Heart right ventricle (tissue), 16 donors: ENCODE measurements around the gene CPT1A. TPM values are rescaled to one million over a fixed set of nuclear protein-coding genes. Genes with fewer than 3 reads are reported as not detected.

ENCODE experiments used
- ATAC-seq, 8 donors: fragments of 200-7000 bp; cut with Tn5 transposase; one replicate each; pipeline ENCODE4 v1.9.1; 2020; ENCODE audit warnings: mild to moderate bottlenecking in 8 of 8, moderate library complexity in 8 of 8, moderate number of reproducible peaks in 1 of 8
- DNase-seq, 2 donors: peaks; one replicate each; pipeline ENCODE4 v3.0.0-alpha.2; 2020
- H3K27ac ChIP-seq, 10 donors: fragments of 200-600 bp; sonication (generic) in 2 of 10; one replicate each; pipeline versions ENCODE4 v1.5.0 to v1.8.0; 2020 to 2022; ENCODE audit warnings: mild to moderate bottlenecking in 3 of 10
- H3K27me3 ChIP-seq, 7 donors: fragments of 200-600 bp; one replicate each; pipeline ENCODE4 v1.8.0; 2021 to 2022; ENCODE audit warnings: mild to moderate bottlenecking in 2 of 7
- H3K36me3 ChIP-seq, 9 donors: fragments of 200-600 bp; sonication (generic) in 1 of 9; one replicate each; pipeline versions ENCODE4 v1.5.0 to v1.8.0; 2020 to 2022; ENCODE audit warnings: mild to moderate bottlenecking in 2 of 9
- H3K4me1 ChIP-seq, 9 donors: fragments of 200-600 bp; sonication (generic) in 1 of 9; one replicate each; pipeline versions ENCODE4 v1.5.0 to v1.8.0; 2020 to 2022; ENCODE audit warnings: mild to moderate bottlenecking in 4 of 9
- H3K4me3 ChIP-seq, 10 donors: fragments of 200-600 bp; sonication (generic) in 2 of 10; one replicate each; pipeline versions ENCODE4 v1.5.0 to v1.8.0; 2020 to 2022; ENCODE audit warnings: mild to moderate bottlenecking in 7 of 10, moderate library complexity in 2 of 10
- H3K9me3 ChIP-seq, 11 donors: fragments of 200-600 bp in 10 of 11; sonication (generic) in 2 of 11; one replicate each; pipeline versions ENCODE4 v1.5.0 to v1.8.0; 2013 to 2022; ENCODE audit warnings: mild to moderate bottlenecking in 2 of 11, control low read depth in 1 of 11, moderate library complexity in 1 of 11
- WGBS, 2 donors: extraction: QIAGEN DNeasy Blood & Tissue Kit; methylation state at CpG; one replicate each; pipeline ENCODE4 v1.1.7; 2013; ENCODE audit warnings: inconsistent platforms in 1 of 2; 5-methylcytosine and 5-hydroxymethylcytosine counted together
- intact Hi-C, 10 donors: fragments of 100-400 bp; cut with DNase I; formaldehyde crosslinking; loops; one replicate each; pipeline versions ENCODE4 v1.11.1 to v1.14.2; 2022
- polyA plus RNA-seq, 2 donors: library from polyadenylated mRNA; stranded (reverse); fragments of 200-250 nt; gene quantifications; one replicate each; pipeline ENCODE4 v1.2.3, GENCODE V29; 2013
- total RNA-seq, 10 donors: library from RNA; stranded (reverse); fragmentation: NEBNext Ultra II Directional in 3 of 10; extraction: Animal tissue kit (Norgen Biotek cat#: 25700) in 3 of 10; gene quantifications; one replicate each; pipeline versions ENCODE4 v1.2.1 to v1.2.4, GENCODE V29; 2021 to 2023
- TF ChIP-seq, protein P1 (sequence below), 9 donors: fragments of 200-600 bp; sonication (generic) in 2 of 9; IDR thresholded peaks; one replicate each; pipeline versions ENCODE4 v1.5.0 to v1.8.0; 2021 to 2022; ENCODE audit warnings: antibody characterized with exemption in 9 of 9, mild to moderate bottlenecking in 5 of 9, moderate library complexity in 1 of 9
- donor health status: Arrhythmogenic right ventricular cardiomyopathy.
- donor health status: ischemic (EF 13 %, LVEDD 7.1; RV severe dilation, severe dysfunction).
- donor health status: healthy with polysubstance abuse.
- donor health status: DM: no; HTN: yes; CAD: no.
- donor health status: DM: no; HTN: no; CAD: no.
- donor health status: ischemic (EF 25% LVEDD 6.9; RV normal size, moderate dysfunction).
- donor health status: ischemic (EF 25% LVEDD 5.7; RV mildly dilated, moderate dysfunction).
- donor health status: healthy.
- donor health status: DM: yes; HTN: yes; CAD: no.
- donor health status: Ischemic cardiomyopathy.
- donor health status: ischemic (EF 35%, LVEDD 5.7; RV mildly dilated, moderate dysfunction).
- donor health status: nonischemic (EF 11% LVEDD 7.7; RV severe dilation, severe dysfunction).
- donor health status: DM: yes; HTN: yes; CAD: no.
- donor health status: PGD.
- donor health status: ischemic (EF 29% LVEDD 5.4; RV normal size, mild dysfunction).
- donor health status: nonischemic (EF 23%, LVEDD 6.1; RV moderate dilation, normal function).

Gene CPT1A
- total and polyA plus RNA-seq, 12 donors, result 18.8 to 84.4 (median 44.2) TPM

DNA sequence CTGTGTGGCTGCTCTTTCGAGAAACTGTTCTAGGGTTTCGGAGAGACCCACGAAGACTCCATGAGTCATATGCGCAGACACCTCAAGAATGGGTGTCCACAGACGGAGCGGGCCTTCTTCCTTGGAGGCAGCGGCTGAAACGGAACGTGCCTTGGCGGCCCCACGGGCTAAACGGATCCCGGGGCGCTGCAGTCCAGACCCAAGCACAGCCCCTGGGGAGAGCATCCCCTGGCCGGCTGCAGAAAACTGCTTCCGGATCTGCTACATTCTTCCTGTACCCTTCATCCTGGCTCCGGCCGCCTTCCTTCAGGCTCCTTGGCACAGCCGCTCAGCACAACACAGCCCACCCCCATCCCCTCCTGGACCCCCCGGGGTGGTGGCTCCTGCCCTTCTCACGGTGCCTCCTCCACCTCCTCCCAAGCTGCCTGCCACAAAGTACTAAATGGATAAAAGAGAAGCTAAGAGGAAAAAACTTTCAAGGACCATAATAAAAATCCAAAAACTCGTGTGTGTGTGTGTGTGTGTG, 25.4 kb downstream of the CPT1A start:
- DNase-seq (no peak), ATAC-seq (no peak)
- H3K9me3 ChIP-seq, result no peaks in the 10 kb centered on the region
- H3K4me1 ChIP-seq, result peaks cover 3 to 39% (median 16%) of the 10 kb centered on the region in 9 donors
- H3K4me3 ChIP-seq, result no peak overlapping the region
- H3K27me3 ChIP-seq, result no peaks in the 10 kb centered on the region
- intact Hi-C loops, result no loop called here
- WGBS, 2 donors, result 73 to 77% methylated on average over 22 of the region's 22 CpGs
- no peak overlapping the region for H3K27ac ChIP-seq
- TF ChIP-seq, protein P1, sequence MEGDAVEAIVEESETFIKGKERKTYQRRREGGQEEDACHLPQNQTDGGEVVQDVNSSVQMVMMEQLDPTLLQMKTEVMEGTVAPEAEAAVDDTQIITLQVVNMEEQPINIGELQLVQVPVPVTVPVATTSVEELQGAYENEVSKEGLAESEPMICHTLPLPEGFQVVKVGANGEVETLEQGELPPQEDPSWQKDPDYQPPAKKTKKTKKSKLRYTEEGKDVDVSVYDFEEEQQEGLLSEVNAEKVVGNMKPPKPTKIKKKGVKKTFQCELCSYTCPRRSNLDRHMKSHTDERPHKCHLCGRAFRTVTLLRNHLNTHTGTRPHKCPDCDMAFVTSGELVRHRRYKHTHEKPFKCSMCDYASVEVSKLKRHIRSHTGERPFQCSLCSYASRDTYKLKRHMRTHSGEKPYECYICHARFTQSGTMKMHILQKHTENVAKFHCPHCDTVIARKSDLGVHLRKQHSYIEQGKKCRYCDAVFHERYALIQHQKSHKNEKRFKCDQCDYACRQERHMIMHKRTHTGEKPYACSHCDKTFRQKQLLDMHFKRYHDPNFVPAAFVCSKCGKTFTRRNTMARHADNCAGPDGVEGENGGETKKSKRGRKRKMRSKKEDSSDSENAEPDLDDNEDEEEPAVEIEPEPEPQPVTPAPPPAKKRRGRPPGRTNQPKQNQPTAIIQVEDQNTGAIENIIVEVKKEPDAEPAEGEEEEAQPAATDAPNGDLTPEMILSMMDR (IDR thresholded peaks at IDR 0.05), result no peak
- H3K36me3 ChIP-seq, result peaks cover 0 to 54% (median 11%) of the 10 kb centered on the region in 9 donors

DNA sequence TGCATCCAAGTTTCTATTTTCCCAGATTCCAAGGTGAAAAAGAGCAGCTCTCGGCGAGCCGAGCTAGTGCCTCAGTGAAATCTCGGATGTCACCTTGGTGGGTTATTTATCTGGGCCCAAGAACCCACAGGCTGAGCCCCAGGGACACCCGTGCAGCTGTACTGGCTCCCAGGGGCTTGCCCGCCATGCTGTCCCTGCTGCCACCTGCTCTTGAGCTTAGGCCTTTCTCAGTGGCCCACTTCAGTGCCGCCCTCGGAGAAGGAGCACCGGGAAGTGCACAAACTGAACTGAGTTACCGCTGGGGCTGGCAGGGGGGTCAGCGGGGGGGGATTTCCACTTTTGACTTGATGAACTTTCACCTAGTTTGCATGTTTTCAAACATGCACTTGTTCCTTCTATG, 27.9 kb downstream of the CPT1A start:
- 94 to 95% methylated on average over 11 of the region's 11 CpGs for WGBS, 2 donors
- H3K27ac ChIP-seq, result no peak overlapping the region
- TF ChIP-seq, protein P1 (IDR thresholded peaks at IDR 0.05), result no peak
- ATAC-seq, result no peak
- peaks cover 2 to 45% (median 27%) of the 10 kb centered on the region in 9 donors for H3K4me1 ChIP-seq
- H3K36me3 ChIP-seq, result peaks cover 0 to 71% (median 11%) of the 10 kb centered on the region in 9 donors
- no peak overlapping the region for H3K4me3 ChIP-seq
- intact Hi-C loops, result no loop called here
- H3K9me3 ChIP-seq, result no peaks in the 10 kb centered on the region
- no peaks in the 10 kb centered on the region for H3K27me3 ChIP-seq
- DNase-seq, result no peak

DNA sequence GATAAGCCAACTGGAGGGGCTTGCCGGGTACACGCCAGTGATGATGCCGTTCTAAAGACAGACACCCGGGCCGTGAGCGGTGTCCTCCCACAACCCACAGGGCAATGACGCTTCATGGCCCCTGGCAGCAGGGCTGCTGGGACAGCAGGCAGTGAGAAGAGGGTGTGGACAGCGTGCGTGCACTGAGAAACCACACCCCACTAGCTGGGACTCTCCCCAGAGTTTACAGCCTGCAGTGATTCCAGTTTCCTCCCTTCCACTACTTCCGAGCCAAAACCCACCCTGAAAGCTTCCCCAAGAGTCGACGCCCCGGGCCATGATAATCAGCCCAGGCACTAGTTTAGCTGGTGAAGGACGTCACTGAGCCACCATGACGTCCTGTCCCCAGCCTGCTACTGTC, 29.2 kb downstream of the CPT1A start:
- 35 to 39% methylated on average over 15 of the region's 15 CpGs for WGBS, 2 donors
- H3K36me3 ChIP-seq, result peaks cover 0 to 81% (median 17%) of the 10 kb centered on the region in 9 donors
- H3K27me3 ChIP-seq, result no peaks in the 10 kb centered on the region
- no peaks in the 10 kb centered on the region for H3K9me3 ChIP-seq
- intact Hi-C loops, result no loop called here
- ATAC-seq (peak; percentile 21 to 82 (median 56)), DNase-seq (no peak)
- H3K4me3 ChIP-seq, result no peak overlapping the region
- TF ChIP-seq, protein P1 (IDR thresholded peaks at IDR 0.05), result no peak
- H3K4me1 ChIP-seq, result peaks cover 2 to 35% (median 27%) of the 10 kb centered on the region in 9 donors
- H3K27ac ChIP-seq, result no peak overlapping the region

DNA sequence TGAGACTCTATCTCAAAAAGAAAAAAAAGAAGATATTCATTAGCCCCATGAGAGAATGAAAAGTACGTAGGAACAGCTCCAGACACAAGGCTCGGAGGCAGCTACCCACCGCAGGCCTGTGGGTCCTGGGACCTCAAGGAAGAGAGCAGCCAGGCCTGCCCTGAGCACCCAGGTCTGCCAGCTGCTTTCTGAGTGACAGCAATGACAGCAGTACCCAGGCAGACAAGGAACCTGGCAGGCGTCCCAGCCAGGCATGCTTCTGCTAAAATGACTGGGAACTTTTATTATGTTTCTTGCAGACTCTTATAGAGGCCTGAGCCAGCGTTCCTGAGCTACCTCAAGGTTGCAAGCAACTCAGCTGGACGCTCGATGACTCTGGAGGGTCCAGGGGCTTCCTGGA, 31.6 kb downstream of the CPT1A start:
- ATAC-seq (peak; percentile 61 to 94 (median 86)), DNase-seq (peak; percentile 76 to 79)
- H3K36me3 ChIP-seq, result peaks cover 0 to 94% (median 26%) of the 10 kb centered on the region in 9 donors

More for the DNA sequence above, 31.6 kb downstream of the CPT1A start:
- H3K4me3 ChIP-seq, result no peak overlapping the region
- TF ChIP-seq, protein P1 (IDR thresholded peaks at IDR 0.05), result no peak
- H3K4me1 ChIP-seq, result peaks cover 2 to 31% (median 27%) of the 10 kb centered on the region in 9 donors
- intact Hi-C loops, result loop anchor here in 1 of 10 donors (1.0 kb wide), 1 partner anchor 29 kb away; no protein-coding TSS in a partner anchor
- no peaks in the 10 kb centered on the region for H3K27me3 ChIP-seq
- WGBS, 2 donors, result 45% methylated on average over 7 of the region's 7 CpGs
- peak overlapping the region in 9 of 10 donors; percentile 13 to 71 (median 63) for H3K27ac ChIP-seq
- H3K9me3 ChIP-seq, result no peaks in the 10 kb centered on the region
